ENCODE results near the gene EXD3. TPM values are rescaled to one million over a fixed set of nuclear protein-coding genes. Genes with fewer than 3 reads are reported as not detected.

Gene EXD3
- total and polyA plus RNA-seq, 2 of the 13 experiments (the other 11 are each of a cell fraction or from before 2014, with no cell fraction given), result 2.7 to 4.8 TPM

DNA sequence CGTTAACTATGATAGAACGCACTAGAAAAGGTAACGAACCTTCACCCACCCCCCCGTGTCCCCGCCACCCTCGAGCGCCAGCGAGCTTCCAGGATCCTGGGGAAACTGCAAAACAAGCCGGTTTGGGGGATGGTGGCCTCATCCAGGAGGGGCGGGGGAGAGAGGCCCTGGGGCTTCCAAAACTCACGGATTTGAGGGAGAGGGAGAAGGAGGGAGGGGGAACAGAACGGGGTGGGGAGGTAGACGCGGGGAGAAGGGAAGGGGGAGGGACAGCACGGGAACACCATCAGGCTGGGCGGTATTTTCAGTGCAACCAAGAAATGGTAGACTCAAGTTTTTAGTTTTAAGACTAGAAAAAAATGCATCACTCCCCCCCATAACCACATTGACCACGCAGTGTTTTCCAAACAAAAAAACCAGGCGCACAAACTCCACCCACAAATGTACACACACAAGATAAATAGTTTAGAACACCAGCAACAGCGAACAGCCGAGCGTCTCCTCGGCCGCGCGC lies 122.3 kb downstream of the EXD3 start (continued):
- TF ChIP-seq, protein P1, sequence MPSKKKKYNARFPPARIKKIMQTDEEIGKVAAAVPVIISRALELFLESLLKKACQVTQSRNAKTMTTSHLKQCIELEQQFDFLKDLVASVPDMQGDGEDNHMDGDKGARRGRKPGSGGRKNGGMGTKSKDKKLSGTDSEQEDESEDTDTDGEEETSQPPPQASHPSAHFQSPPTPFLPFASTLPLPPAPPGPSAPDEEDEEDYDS (CRISPR knock-in tag; IDR thresholded peaks at IDR 0.05), result no peak
- TF ChIP-seq FOXP1 (IDR thresholded peaks at IDR 0.05) (no peak), FOXP1 (CRISPR knock-in tag; IDR thresholded peaks at IDR 0.05) (peak; percentile 62), ZNF724P (CRISPR knock-in tag; IDR thresholded peaks at IDR 0.05; ENCODE audit: borderline replicate concordance) (no peak), ZFP36L2 (CRISPR knock-in tag; IDR thresholded peaks at IDR 0.05) (no peak), TBL1XR1 (IDR thresholded peaks at IDR 0.05; ENCODE audit: borderline replicate concordance, low read length, partially characterized antibody) (no peak), SRY (CRISPR knock-in tag; IDR thresholded peaks at IDR 0.05) (no peak), ZNF775 (CRISPR knock-in tag; IDR thresholded peaks at IDR 0.05; ENCODE audit: borderline replicate concordance) (no peak), ZNF709 (CRISPR knock-in tag; IDR thresholded peaks at IDR 0.05) (no peak)
- TF ChIP-seq, protein P2, sequence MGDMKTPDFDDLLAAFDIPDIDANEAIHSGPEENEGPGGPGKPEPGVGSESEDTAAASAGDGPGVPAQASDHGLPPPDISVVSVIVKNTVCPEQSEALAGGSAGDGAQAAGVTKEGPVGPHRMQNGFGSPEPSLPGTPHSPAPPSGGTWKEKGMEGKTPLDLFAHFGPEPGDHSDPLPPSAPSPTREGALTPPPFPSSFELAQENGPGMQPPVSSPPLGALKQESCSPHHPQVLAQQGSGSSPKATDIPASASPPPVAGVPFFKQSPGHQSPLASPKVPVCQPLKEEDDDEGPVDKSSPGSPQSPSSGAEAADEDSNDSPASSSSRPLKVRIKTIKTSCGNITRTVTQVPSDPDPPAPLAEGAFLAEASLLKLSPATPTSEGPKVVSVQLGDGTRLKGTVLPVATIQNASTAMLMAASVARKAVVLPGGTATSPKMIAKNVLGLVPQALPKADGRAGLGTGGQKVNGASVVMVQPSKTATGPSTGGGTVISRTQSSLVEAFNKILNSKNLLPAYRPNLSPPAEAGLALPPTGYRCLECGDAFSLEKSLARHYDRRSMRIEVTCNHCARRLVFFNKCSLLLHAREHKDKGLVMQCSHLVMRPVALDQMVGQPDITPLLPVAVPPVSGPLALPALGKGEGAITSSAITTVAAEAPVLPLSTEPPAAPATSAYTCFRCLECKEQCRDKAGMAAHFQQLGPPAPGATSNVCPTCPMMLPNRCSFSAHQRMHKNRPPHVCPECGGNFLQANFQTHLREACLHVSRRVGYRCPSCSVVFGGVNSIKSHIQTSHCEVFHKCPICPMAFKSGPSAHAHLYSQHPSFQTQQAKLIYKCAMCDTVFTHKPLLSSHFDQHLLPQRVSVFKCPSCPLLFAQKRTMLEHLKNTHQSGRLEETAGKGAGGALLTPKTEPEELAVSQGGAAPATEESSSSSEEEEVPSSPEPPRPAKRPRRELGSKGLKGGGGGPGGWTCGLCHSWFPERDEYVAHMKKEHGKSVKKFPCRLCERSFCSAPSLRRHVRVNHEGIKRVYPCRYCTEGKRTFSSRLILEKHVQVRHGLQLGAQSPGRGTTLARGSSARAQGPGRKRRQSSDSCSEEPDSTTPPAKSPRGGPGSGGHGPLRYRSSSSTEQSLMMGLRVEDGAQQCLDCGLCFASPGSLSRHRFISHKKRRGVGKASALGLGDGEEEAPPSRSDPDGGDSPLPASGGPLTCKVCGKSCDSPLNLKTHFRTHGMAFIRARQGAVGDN (CRISPR knock-in tag; IDR thresholded peaks at IDR 0.05), result no peak
- TF ChIP-seq, protein P3, sequence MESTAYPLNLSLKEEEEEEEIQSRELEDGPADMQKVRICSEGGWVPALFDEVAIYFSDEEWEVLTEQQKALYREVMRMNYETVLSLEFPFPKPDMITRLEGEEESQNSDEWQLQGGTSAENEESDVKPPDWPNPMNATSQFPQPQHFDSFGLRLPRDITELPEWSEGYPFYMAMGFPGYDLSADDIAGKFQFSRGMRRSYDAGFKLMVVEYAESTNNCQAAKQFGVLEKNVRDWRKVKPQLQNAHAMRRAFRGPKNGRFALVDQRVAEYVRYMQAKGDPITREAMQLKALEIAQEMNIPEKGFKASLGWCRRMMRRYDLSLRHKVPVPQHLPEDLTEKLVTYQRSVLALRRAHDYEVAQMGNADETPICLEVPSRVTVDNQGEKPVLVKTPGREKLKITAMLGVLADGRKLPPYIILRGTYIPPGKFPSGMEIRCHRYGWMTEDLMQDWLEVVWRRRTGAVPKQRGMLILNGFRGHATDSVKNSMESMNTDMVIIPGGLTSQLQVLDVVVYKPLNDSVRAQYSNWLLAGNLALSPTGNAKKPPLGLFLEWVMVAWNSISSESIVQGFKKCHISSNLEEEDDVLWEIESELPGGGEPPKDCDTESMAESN (CRISPR knock-in tag; conservative IDR thresholded peaks at IDR 0.05), result no peak
- TF ChIP-seq, protein P4, sequence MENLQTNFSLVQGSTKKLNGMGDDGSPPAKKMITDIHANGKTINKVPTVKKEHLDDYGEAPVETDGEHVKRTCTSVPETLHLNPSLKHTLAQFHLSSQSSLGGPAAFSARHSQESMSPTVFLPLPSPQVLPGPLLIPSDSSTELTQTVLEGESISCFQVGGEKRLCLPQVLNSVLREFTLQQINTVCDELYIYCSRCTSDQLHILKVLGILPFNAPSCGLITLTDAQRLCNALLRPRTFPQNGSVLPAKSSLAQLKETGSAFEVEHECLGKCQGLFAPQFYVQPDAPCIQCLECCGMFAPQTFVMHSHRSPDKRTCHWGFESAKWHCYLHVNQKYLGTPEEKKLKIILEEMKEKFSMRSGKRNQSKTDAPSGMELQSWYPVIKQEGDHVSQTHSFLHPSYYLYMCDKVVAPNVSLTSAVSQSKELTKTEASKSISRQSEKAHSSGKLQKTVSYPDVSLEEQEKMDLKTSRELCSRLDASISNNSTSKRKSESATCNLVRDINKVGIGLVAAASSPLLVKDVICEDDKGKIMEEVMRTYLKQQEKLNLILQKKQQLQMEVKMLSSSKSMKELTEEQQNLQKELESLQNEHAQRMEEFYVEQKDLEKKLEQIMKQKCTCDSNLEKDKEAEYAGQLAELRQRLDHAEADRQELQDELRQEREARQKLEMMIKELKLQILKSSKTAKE (CRISPR knock-in tag; IDR thresholded peaks at IDR 0.05; ENCODE audit: borderline replicate concordance), result no peak
